NCI-H524 (cell line): ENCODE measurements around the gene HAUS2.
"Not testable (repeated sequence)": the region's sequence is repeated elsewhere in the genome, so short reads cannot be mapped to it uniquely, and the experiment has no call there.

Experiments used
- DNase-seq, 2 experiments: peaks; one replicate each; lab custom pipeline; 2025; lab: John Stamatoyannopoulos, UW

The HAUS2 gene

GRCh38 chr15:42576040-42576594 lies 27.5 kb downstream of the HAUS2 start:
- DNase-seq, result peak in 1 of 2 experiments; percentile 61

DNA sequence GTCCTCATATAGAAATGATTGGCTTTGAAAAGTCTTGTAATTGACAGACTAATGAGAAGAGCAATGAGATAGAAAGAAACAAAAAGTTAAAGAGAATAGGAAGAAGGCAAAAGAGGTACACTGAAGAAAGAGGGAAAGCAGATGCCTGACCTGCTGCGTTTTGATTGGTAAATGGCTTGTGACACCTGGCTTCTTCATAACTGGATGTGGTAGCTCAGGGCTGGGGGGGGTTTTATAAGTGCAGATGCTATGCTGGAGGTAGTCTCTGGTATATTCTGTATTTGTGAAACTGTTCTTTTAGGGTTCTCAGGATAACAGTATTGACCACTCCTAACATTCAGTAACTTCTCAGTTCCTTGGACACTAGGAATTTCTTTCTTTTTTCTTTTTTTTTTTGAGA lies 28.1 kb downstream of the HAUS2 start:
- DNase-seq, result peak in 1 of 2 experiments; percentile 31

- peak; percentile 78 to 88 for DNase-seq
These were observed 28.9 kb downstream of the HAUS2 start for GRCh38 chr15:42577514-42578031.

- no peak for DNase-seq
These were observed 30.4 kb downstream of the HAUS2 start for GRCh38 chr15:42578984-42579537.

DNA sequence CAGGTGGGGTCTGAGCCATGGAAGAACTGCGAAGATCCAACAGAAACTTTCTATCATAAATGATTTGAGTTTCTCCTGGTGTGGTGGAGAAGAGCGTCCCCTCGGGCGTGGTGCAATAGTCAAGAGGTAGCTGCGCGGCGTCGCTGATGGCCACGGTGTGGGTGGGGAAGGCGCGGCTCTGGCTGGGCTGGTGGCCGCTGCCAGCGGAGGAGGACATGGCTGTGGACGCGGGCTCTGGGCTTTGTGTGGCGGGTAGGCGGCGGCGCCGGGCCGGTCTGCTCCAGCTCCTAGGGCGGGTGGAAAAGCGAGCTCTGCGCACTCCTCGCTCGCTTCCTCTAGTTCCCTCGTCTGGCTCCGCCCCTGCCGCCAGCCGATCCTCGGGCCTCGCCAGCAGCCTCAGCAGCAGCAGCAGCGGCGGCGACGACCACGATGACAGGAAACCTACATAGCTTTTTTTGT lies 32.7 kb downstream of the HAUS2 start:
- DNase-seq, result peak; percentile 46 to 85

DNA sequence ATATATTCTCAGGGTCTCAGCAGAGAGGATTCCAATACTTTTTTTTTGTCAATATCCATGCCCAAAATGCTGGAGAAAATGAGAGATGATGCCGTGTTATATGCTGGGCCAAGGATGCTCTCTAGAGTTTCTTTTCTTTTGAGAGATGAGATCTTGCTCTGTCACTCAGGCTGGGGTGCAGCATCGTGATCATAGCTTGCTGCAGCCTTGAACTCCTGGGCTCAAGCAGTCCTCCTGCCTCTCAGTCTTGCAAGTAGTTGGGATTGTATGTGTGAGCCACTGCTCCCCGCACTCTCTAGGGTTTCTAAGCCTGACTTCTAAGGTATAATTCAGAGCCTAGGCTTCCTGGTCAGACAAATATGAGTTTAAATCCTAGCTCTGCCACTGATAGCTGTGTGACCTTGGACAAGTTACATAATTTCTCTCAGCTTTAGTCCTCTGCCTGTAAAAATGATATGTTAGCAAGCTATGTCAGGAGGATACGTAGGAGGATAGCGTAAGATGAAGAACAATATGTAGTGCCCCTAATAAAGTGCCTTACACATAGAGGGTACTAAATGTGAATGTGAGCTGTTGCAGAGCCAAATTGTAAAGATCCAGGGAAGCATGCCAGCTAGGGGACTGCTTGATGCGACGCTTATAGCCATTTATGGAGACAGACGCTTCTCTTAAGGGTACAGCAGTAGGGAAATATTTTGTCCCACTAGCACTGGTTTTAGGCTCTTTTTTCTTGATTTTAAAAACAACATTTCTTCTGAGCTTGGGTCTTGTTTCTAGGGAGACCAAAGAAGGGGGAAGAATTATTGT lies 34.1 kb downstream of the HAUS2 start:
- no peak for DNase-seq

GRCh38 chr15:42584031-42584765 lies 35.6 kb downstream of the HAUS2 start:
- no peak for DNase-seq

GRCh38 chr15:42590619-42591237 lies 42.1 kb downstream of the HAUS2 start:
- DNase-seq, result no peak

DNA sequence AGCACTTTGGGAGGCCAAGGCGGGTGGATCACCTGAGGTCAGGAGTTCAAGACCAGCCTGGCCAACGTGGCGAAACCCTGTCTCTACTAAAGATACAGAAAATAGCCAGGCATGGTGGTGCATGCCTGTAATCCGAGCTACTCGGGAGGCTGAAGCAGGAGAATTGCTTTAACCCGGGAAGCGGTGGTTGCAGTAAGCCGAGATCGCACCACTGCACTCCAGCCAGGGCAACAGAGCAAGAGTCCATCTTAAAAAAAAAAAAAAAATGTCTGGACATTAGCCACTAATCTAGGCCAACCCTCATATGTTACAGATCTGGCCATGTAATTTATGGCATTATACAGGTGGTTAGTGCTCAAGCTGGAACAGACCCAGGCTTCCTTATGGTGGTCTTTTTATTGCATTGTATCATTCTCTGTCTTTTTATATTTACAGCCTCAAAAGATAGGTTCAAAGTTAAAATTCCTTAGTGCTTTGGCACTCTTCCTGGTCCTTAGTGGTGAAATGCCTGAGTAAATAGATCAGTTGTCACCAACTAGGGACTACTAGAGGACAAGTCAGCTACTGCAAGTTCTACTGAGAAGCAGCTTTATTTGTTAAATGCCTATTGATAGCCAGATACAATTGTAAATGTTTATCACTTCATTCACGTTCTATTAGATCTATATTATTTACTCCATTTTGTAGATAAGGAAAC lies 42.7 kb downstream of the HAUS2 start:
- peak in 1 of 2 experiments; percentile 27 for DNase-seq

DNA sequence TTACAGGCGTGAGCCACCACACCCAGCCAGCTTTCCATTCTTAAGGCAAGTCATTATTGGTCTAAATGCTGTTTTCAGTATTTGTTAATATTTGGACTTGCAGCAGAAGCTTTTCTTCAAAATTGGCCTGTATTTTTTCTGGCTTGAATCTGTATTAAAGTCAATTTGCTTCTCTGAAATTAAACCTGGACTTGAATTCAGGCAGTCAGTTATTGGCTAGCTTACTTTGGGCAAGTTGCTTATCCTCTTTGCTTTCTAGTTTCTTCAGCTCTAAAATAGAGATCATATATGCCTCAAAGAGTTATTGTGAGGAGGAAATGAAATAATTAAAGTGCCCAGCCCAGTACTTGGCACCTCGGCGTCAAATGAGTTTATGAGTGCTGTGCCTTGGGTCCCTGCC lies 44.1 kb downstream of the HAUS2 start:
- no peak for DNase-seq

GRCh38 chr15:42593143-42593542 lies 44.5 kb downstream of the HAUS2 start:
- no peak for DNase-seq

- no peak for DNase-seq
These were observed 45.5 kb downstream of the HAUS2 start for GRCh38 chr15:42594095-42594494.

DNA sequence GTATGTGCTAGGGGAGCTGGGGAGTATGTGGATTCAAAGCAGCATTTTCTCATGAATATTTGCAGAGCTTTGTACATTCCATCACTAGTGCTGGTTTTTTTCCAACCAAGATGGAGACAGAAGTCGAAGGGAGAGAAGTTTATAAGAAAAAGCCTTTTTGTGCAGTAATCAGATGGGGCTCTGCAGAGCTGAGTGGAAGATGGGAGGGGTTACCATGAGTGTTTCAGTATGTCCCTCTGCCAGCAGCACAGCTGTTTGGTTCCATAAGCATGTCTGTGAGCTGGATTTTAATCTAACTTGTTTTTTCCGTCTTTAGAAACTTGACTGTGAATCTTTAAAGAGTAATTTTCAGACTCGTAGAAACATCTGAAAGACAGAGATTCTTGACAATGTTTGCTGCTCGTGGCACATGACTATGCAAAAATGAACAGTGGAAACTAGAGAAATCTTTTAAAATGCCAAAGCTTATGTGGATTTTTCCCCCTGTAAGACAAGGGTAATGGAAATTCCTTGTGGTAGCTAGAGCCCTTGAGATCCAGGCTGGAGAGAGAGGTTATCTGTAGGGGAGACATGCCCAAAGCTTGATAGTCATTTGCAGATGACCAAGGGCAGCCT lies 47.1 kb downstream of the HAUS2 start:
- peak in 1 of 2 experiments; percentile 22 for DNase-seq

- not testable (repeated sequence) for DNase-seq
These were observed 52.7 kb downstream of the HAUS2 start for GRCh38 chr15:42601316-42601715.

DNA sequence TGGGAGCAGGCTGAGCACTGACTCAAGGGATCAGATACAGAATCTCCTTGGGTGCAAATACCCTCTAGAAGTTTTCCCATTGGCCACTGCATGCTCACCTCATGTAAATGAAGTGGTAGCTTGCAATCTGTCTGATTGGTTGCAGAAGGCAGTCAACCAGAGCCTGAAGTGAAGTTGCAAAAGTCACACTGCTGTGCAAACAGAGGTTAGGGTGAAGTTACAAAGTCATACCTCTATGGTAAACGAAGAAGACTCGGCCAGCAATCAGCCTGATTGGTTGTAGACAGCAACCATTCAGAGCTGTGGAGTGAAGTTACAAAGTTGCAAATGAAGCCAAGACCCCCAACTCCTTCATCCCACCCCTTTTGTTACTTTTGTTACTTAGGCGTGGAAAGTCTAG lies 53.9 kb downstream of the HAUS2 start:
- DNase-seq, result no peak

- no peak for DNase-seq
These were observed 55.3 kb downstream of the HAUS2 start for GRCh38 chr15:42603978-42604377.

- peak; percentile 95 to 99 for DNase-seq
These were observed 56.5 kb downstream of the HAUS2 start for GRCh38 chr15:42604894-42605744.

- DNase-seq, result no peak
These were observed 57.2 kb downstream of the HAUS2 start for GRCh38 chr15:42605796-42606195.

DNA sequence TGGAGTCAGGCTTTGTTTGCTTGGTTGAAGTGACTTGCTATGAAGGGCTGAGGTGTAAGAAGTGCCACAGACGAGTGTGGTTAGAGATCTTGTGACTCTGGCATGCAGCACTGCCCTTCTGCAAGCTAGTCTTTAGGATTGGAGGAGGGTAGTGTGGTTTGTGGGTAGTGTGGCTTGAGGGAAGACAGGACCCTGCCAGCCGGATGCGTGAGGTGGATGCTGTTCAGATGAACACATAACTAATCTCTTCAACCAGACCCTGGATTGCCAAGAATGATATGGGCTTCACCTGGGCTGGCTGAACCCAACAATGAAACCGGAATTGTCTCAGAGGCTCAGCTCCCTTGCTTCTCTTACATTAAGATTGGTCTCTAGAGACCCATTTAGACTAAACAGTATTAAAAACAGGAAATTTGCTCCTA lies 59.5 kb downstream of the HAUS2 start:
- no peak for DNase-seq
